DMS 273 (cell line): ENCODE measurements around the gene DNM1.
"Not testable (repeated sequence)": the region's sequence is repeated elsewhere in the genome, so short reads cannot be mapped to it uniquely, and the experiment has no call there.

Experiments
- DNase-seq: peaks from one replicate; lab custom pipeline; 2025; ENCODE audit not compliant: unreplicated experiment; lab: John Stamatoyannopoulos, UW

DNM1 gene

DNA sequence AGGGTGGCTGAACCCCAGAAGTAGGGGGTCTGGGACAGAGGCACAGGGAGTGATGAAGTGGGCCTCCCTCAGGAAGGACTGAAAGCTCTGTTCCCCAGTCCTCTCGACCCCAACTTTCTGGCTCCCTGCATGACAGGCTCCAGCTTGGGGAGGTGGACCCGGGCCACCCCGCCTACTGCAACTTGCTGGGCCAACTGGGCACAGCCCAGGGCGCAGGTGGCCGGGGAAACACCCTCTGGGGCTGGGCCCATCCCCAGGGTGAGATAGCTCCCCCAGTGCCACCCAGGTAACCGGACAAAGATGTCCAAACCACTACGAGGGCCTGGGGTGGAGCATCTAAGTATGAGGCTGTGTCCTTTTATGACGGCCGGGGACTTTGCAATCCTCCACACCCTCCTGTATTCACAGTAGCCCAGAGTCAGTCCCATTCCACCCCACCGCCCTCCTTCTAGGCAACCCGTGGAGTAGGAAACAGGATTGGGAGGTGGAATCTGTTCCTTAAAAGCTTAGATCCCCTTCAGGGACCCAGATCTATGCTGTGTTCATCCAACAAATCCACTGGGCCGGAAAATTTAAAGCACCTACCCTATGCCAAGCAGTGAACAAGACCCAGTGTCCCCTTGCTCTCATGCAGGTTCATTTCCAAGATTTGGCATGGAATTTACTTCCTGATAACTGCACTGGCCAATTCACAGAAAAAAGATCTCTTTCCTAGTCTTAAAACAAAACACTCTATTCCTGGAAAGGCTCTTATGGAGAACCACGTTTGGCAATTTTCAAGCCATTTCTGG, 19.9 kb downstream of the DNM1 start:
- no peak for DNase-seq

DNA sequence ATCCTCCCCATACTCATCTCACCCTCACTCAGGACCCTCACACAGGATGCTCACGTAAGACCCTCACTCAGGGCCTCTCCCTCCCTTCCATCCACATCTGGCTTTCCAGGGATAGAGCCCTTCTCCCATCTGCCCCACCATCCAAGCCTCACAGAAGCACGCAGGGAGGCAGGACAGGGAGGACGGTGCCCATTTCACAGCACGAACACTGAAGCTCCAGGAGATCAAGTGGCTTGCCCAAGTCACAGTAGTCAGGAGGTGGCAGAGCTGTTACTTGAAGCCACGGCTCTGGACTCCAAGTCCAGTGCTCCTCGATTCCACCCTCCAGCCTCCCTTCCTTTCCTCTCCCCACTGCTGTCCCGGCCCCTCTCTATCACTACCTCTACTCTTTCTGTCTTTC, 21.7 kb downstream of the DNM1 start:
- no peak for DNase-seq

DNA sequence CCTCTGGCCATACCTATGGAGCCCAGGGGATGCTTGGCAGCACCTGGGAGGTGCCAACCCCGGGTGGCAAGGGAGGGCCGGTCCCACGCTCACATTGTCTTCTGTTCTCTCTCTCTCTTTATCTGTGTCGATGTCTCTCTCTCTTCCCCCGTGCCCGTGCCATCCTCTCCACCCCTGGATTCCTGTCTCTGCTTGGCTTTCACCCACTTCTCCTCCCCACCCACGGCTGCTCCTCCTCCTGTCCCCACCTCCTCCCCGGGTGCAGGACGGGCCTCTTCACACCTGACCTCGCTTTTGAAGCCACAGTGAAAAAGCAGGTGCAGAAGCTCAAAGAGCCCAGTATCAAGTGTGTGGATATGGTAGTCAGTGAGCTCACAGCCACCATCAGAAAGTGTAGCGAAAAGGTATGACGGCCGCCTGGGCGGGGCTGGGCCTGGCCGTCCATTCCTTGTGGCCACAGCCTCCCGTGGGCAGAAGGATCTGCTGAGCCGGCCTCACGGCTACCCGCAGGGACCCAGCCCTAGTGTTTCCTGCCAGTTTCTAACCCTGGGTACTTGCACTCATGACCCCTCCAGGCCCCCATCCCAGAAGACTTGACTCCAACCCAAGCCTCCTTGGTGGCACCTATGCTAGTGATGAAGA, 22.7 kb downstream of the DNM1 start:
- no peak for DNase-seq

DNA sequence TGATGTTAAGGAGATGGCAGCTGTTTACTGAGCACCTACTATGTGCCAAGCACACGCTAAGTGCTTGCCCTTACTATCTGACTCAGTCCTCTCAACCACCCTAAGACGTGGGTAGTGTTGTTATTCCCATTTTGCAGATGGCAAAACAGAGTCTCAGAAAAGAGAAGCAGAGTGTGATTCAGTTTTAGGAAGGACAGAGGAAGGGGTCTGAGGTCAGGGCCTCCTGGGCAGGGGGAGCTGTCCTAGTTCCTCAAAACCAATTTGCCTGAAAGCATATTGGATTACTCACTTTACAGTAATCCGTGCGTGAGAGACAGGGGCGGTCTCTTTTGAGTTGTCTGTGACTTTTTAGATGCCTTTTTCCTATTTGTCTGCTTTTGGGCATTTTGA, 23.2 kb downstream of the DNM1 start:
- DNase-seq, result no peak

DNA sequence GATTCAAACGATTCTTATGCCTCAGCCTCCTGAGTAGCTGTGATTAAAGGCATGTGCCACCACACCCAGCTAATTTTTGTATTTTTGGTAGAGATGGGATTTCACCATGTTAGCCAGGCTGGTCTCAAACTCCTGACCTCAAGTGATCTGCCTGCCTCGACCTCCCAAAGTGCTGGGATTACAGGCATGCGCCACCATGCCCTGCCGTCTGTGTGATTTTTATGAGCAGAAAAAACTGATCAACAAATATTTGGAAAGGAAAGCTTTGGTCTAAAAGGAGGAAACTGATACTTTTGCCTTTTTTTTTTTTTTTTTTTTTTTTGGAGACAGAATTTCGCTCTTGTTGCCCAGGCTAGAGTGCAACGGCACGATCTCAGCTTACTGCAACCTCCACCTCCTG, 27.7 kb downstream of the DNM1 start:
- DNase-seq, result not testable (repeated sequence)

DNA sequence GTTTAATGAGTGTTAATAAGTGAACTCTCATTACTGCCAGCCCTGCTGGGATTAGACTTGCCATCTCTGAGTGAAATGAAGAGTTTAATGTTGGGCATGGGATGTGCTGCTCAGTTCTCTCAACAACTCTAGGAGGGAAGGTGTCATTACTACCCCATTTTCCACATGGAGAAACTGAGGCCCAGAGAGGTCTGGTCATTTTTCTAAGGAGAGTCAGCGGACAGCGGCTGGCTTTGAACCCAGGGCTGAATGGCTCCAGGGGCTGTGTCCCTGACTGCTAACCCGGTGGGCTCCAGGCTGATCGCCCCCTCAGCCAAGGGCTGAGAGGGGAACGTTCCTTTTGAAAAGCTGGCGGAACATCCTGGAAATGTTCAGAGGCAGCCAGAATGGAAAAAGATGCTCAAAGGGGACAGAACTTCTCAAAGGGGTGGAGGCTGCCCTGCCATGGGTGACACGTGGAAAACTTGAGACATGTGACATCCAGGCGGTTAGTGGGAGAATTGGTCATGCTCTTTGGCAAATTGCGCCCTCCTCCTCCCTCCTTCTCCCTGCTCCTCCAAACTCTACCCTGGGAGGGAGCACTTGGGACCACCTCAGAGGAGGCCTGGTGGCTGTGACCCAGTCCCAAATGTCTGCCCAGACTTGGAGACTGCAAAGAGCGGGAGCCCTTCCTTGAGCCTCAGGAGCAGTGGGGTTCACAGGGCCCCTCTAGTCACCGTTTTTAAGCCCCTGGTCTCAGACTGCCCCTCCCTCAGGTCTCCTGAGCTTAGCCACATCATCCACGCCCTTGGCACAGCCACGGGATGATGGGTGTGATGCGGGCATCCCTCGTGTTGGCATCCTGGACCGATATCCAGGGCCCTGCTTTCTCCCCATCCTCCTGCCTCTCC, 28.7 kb downstream of the DNM1 start:
- DNase-seq, result no peak

DNA sequence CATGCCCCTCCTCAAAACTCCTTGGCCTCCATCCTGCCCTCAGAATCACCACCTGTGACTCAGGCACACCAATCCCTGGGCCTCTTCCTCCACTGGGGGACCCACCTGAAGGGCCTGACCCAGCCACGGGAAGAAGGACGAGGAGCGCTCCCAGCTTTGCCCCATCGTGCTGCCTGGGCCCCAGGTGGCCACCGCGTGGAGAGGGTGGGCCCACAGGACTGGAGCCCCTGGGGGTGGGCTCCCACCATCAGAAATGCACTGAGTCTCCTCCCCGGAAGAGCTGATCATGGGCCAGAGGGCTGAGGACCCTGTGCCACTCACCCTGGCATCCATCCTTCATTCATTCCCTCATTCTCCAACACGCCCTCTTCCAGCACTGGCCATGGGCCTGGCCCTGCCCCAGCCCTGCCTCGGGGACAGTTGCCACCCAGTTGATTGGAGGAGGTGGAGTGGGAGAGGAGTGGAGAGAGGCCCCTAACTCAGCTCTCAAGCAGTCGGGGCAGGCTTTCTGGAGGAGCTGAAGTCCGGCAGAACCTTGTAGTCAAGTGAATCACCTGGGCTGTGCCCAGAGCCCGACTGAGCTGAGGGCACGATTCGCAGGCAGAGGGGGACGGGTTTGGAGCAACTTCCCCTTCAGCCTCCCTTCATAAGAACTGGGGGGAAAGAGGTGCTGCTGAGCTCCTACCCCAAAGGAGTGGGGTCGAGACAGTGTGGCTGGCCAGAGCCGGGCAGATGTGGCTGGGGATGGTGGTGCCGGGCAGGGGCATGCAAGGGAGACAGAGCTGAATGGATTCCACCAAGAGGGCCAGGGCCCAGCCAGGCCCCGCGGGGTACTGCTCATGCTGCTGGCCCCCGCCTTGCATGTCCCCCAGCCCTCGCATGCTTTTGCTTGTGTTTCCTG, 29.6 kb downstream of the DNM1 start:
- no peak for DNase-seq

DNA sequence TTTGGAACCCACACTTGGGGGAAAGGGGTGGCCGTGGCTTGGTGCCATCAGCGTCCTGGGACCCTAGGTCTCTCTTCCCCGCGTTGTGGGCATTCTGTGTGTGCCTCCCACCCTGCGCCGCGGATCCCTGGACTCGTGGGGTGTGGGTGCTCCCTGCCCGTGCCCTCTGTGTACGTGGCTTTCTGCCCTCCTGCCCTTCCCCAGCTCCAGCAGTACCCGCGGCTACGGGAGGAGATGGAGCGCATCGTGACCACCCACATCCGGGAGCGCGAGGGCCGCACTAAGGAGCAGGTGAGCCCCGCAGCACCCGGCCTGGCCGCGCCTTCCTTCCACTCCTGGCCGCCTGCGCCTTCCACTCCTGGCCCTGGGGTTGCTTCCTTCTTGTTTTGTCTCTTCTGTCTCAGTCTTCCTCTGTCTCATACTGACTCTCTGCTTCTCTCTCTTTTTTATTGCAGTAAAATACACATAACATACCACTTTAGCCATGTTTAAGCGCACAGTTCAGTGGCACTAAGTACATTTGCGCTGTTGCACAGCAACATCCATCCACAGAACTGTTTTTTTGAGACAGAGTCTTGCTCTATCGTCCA, 30.7 kb downstream of the DNM1 start:
- no peak for DNase-seq

DNA sequence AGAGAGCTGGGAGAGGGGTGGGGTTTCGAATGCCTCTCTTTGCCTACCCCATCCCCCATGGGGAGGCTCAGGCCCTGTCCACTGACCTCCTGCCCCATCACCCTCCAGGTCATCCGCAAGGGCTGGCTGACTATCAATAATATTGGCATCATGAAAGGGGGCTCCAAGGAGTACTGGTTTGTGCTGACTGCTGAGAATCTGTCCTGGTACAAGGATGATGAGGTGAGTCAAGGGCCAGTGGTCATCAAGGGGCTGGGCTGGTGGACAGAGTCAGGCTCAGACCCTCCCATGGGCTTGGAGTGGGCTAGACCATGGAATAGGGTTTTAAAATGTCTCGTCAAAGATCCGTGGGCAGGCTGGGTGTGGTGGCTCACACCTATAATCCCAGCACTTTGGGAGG, 38.9 kb downstream of the DNM1 start:
- no peak for DNase-seq

DNA sequence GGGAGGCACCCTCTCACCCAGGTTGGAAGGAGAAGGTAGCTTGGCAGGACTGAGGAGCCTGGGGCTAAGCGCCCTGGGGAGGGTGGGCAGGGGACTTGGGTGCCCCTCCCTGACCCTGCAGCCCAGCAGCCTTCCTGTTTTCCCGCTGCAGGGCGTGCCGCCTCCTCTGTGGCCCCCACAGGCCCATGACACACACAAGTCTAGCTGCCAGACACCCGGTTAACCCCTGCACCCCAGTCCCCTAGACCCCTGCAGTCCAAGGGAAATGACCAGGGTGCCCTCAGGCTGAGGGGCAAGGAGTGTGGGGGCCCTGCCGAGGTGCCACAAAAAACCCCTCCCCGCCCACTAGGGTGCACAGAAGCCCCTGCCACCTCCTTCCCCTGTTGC, 39.6 kb downstream of the DNM1 start:
- DNase-seq, result no peak

DNA sequence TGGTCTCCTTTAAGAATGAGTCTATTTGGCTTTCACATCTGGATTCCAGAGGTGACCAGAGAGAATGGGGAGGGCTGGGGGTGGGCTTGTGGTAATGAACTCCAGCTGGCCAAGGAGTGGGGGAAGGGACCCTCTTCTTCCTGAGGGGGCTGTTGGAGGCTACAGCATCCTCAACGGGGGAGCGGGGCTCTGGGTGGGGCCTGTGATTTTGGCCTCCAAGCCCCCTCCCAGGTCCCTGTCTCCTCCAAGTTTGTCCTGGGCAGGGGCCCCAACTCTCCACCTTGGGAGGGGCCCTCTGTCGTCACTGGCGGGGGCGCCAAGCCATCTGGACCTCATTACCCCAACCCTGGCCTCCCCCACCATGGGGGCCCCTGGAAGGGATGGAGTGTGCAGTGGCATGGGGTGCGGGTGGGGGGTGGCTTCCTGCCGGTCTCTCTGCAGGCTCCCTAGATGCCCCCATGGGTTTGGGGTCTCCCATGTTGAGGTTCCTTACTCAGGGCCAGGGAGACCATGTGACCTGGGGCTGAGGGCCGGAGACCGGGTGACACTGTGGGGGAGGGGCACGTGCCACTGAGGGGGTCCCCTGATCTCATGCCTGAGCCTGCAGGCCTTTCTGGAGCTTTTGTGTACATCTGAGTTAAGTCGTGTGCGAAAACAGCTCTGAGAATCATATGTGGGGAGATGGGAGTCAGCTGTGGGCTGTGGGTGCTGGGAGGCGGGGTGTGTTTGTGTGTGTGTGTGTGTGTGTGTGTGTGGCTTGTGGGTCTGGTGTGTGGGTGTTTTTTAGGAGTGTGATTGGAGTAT, 40.2 kb downstream of the DNM1 start:
- DNase-seq, result no peak

DNA sequence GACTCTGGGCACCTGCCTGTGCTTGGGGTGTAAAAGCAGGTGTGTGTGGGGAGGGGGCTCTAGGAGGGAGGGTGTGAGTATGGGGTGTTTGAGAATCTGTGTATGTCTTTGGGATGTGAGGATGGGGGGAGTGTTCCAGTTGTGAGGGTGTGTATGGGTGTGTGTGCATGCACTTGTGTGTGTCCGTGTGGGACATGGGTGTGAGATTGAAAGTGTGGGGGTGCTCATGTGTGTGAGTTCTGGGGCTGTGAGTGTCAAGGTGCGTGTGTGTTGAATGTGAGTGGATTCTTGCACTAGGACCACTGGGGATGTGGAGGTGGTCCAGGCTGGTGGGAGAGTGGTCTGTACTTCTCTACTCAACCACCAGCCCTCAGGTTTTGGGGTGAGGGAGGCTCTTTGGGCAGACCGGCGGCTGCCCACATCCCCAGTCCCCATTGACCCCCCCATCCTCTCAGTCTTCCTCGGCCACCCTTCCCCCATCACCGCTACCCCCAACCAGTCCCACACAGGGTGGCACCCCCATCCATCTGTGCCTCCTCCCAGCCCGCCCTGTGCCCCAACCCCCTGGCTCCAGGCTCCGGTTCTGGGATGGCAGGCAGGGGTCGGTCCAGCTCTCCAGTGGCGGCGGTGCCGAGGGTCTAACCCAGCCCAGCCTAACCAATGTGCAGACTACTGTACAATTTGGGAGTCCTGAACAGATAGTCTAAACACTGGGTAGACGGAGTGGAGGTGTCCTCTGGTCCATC, 41.1 kb downstream of the DNM1 start:
- no peak for DNase-seq

DNA sequence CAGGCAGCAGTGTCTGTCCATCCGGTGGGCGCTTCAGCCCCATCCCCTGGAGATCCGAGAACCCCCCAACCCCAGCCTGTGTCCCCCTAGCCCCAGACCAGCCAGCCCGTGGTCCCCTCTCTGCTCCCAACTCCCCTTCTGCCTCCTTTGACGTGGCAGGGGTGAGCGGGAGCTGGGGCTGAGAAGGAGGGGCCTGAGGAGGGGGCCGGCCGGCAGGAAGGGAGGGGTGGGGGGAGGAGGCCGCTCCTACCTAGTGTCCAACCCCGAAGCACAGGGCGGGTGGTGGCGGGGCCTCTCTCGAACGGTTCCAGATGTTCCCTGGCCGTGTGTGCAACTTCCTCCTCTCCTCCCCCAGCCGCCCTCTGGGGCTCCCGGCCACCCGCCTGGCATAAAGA, 41.7 kb downstream of the DNM1 start:
- DNase-seq, result peak; percentile 43

DNA sequence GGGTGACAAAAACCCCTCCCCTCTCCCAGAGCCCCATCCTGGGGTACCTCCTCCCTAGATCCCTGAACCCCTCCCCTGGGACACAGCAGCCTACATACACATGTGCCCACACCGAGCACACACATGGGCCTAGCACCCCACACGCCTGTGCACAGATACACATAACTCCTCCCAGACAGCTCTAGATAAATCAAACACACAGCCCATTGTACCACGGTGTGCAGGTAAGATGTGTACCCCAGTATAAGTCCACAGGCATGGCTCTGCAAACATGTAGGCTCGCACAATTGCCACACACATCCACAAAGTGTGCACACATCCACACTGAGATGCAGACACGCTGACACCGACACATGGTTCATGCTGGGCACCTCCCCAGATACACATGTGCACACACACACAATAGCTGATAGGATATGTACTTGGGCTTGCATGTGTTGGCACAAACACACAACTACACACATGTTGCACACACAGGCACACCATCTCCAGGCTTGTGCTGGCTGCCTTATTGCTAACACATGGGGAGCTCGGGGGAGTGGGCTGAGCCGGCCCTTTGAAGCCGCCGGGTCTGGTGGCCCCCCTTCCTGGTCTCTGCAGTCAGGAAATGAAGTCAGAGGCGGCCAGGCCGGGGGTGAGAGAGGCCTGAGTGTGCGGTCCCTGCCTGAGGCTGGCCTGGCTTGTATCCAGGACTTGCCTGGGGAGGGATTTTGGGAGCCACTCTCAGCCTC, 42.4 kb downstream of the DNM1 start:
- peak; percentile 33 for DNase-seq

DNA sequence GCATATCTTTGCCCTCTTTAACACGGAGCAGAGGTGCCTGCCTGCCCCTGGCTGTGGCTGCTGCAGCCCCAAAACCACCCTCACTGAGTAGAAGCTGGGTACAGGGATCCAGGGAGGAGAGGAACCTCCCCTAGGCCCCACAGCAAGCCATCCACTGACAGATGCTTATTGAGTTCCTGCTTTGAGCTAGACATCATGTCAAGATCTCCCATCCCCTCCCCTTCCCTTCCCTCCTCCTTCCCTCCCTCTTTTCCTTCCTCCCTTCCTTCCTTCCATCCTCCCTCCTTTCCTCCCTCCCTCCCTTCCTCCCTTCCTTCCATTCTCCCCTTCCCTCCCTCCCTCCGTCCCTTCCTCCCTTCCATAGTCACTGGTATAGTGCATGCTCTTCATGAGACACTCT, 43.3 kb downstream of the DNM1 start:
- no peak for DNase-seq

DNA sequence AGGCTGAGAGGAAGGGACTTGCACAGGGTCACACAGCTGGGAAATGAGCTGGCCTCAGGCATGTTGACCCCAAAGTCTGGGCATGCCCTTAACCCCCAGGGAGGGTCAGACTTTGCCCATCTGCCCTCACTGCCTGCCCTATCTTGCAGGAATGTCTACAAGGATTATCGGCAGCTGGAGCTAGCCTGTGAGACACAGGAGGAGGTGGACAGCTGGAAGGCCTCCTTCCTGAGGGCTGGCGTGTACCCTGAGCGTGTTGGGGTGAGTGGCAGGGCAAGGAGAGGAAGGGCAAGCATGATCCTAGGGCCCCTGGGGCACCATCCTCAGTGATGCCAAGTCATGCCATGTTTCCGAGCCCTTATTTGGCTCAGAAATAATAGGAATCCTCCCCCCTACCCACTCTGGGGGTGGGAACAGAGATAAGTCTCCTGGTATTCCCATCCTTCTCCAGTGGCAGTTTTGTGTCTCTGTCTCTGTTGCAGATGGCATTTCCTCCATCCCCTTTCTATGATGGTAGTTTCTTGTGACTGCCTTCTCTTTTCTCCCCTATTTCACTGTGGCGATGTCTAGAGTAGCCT, 44.1 kb downstream of the DNM1 start:
- DNase-seq, result peak; percentile 43

DNA sequence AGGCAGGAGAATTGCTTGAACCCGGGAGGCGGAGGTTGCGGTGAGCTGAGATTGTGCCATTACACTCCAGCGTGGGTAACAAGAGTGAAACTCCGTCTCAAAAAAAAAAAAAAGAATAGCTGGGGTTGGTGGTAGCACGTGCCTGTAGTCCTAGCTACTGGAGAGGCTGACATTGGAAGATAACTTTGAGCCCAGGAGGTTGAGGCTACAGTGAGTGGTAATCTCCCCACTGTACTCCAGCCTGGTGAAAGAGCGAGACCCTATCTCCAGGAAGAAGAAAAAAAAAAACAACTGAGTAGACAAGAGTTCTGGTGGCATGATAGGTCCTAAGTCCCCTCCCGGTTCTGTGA, 46.4 kb downstream of the DNM1 start:
- DNase-seq, result no peak
